ENCODE measurements around the gene TMEM50A. TPM values are rescaled to one million over a fixed set of nuclear protein-coding genes. Genes with fewer than 3 reads are reported as not detected.
"Not testable (repeated sequence)": the region's sequence is repeated elsewhere in the genome, so short reads cannot be mapped to it uniquely, and the experiment has no call there.

The TMEM50A gene
- total RNA-seq, result 100 to 1,000 TPM in 1 of 2 donors, 10 to 100 TPM in 1; 76.3 to 125 TPM

DNA sequence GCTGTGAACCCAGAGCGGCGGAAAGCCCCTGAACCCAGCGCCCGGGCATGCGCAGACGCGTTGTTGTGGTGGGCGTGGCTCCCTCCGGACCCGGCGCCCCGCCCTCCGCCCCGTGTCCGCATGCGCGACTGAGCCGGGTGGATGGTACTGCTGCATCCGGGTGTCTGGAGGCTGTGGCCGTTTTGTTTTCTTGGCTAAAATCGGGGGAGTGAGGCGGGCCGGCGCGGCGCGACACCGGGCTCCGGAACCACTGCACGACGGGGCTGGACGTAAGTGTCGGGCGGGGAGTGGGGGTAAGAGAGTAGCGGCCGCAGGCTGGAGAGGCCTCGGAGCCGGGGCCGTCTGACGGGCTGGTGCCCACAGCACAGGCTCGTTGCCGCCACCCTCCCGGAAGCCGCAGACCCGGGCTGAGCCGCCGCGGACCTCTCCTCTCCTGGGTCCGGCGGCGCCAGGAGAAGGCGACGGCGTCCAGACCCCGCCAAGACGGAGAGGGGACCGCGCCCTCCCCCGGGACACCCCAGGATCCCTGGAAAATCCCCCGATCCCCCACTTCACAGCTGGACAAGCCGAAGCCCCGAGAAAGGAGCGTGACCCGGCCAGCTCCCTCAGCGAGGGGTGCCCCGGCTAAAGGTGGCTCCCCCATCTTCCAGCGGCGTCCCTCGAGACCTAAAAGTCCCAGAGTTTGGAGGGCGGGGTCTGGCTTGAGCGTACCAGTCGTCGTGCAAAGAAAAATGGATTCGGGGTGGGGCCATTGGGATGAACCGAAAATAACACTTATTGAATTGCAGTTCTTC, at the start of gene TMEM50A:
TMEM50A (plus strand) TSS at position 147 of the 794 bp plus-strand sequence. CDS start 2,153 bp downstream, outside the sequence.
- Mint-ChIP-seq H3K27me3 (no peaks in the 10 kb centered on the region), H3K4me1 (peaks cover 12% of the 10 kb centered on the region), H3K36me3 (ENCODE audit: low read depth) (peaks cover 63% of the 10 kb centered on the region), H3K9me3 (no peaks in the 10 kb centered on the region), H3K4me3 (peak within 1 kb of the TSS; percentile 98), H3K27ac (peak within 1 kb of the TSS; percentile 96)
- ATAC-seq (replicated peaks), result peak; percentile 77

DNA sequence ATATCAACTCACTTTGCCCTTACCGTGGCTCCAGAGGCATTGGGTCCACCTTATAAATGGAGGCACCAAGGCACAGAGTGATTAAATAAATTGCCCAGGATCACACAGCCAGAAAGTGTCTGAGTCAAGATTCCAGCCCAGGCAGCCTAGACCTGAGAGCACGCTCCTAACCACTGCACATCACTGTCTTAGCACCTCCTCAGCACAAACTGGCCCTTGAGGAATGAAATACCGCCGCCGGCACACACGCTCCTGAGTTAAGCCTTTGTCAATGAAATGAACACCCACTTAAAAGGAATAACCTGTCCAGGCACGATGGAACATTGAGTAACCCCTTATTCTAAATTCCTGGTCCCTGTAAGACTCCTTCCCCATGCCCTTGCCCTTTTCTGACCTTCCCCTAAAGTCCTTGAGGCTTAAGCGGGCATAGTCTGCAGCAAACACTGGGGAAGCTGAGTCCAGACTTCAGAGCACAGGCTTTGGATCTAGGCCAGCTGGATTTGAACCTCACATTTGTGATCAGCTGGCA, 49.5 kb upstream of the TMEM50A start:
- not testable (repeated sequence) for H3K4me3 Mint-ChIP-seq; H3K4me1 Mint-ChIP-seq; H3K27me3 Mint-ChIP-seq; H3K27ac Mint-ChIP-seq; ATAC-seq (replicated peaks); H3K36me3 Mint-ChIP-seq (ENCODE audit: low read depth); H3K9me3 Mint-ChIP-seq

DNA sequence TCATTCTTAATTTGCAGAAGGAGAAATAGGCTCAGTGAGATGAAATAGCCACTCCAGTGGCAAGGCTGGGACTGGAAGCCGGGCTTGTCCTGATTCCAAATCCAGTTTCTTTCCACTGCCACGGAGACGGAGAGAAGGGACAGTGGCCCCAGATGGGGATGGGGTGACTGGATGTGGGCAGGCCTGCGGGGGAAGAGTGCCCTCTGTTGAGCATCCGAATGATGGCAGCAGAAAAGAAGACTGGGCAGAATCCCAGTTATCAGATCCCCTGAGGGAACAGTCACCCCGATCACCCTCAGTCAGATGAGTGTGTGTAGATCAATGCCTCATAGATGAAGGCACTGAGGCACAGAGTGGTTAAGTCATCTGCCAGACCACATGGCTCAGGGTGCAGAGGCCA, 48.1 kb upstream of the TMEM50A start:
- H3K9me3 Mint-ChIP-seq; H3K4me1 Mint-ChIP-seq; H3K27ac Mint-ChIP-seq; H3K27me3 Mint-ChIP-seq; H3K36me3 Mint-ChIP-seq (ENCODE audit: low read depth); H3K4me3 Mint-ChIP-seq: not testable (repeated sequence)
- ATAC-seq (replicated peaks), result peak; percentile 84

DNA sequence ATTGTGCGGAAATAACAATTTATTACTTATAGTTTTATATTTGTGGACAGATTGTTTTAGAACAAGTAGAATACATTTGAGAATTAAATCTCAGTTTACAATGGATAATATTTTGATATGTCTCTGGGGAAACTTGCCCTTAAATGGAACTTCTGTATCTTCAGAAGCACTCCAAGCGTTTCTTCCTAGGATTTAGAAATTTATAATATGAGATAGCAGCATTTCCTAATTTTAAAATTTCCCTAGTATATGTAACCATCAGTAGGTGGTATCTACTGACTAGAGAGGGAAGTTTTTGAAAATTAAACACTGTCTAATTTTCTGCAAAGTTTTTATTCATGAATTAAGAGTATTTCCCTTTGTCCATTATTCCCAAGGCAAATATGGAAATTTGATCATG, 44.7 kb upstream of the TMEM50A start:
- H3K9me3 Mint-ChIP-seq; H3K4me1 Mint-ChIP-seq; ATAC-seq (replicated peaks); H3K4me3 Mint-ChIP-seq; H3K36me3 Mint-ChIP-seq (ENCODE audit: low read depth); H3K27me3 Mint-ChIP-seq; H3K27ac Mint-ChIP-seq: not testable (repeated sequence)

DNA sequence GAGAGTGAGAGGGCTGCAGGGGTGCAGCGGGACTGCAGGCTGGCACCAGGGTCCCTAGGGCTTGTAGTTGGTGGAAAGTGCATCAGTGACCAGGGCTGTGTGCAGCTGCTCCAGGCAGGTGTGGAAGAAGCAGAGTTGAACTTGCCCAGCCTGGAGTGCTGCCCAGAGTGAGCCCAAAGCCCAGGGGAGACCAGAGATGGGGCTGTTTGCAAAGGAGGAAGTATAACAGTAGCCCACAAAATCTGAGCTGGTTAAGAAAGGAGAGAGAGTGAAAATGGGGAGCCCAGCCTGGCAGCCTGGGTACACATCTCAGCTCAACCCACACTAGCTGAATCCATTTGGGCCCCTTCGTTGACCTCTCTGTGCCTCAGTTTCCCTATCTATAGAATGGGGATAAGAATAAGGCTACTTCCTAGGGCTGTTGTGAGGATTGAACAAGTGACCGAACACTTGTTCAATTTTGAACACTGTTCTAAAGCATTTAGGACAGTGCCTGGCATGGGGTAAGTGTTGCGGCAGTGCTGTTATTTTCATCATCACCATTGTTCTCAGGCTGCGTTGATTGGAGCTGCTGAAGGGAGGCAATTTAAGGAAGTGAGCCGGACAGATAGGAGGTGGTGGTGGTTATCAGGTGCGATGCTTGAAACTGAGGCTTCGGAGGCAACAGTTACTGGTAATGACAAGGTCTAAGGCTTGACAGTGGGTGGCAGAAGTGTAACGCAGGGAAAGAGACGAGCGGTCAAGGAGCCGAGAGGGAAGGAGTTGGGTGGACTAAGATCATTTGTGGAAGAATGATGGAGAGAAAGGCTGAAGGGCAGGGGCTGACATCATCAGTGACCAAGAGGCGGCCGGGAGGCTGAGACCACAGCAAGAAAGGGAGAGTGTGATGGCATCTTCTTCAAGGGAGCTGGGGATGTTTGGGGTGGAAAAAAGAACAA, 43.0 kb upstream of the TMEM50A start:
- ATAC-seq (replicated peaks); H3K27me3 Mint-ChIP-seq; H3K9me3 Mint-ChIP-seq; H3K27ac Mint-ChIP-seq; H3K36me3 Mint-ChIP-seq (ENCODE audit: low read depth); H3K4me3 Mint-ChIP-seq; H3K4me1 Mint-ChIP-seq: not testable (repeated sequence)

DNA sequence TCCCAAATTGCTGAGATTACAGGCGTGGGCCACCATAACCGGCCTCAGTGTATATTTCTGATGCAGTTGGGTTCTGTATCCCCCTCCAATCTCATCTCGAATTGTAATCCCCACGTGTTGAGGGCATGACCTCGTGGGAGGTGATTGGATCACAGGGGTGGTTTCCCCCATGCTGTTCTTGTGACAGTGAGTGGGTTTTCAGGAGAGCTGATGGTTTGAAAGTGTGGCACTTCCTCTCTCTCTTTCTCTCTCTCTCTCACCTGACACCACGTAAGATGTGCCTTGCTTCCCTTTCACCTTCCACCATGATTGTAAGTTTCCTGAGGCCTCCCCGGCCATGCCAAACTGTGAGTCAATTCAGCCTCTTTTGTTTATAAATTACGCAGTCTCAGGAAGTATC, 41.6 kb upstream of the TMEM50A start:
- H3K27ac Mint-ChIP-seq; H3K27me3 Mint-ChIP-seq; H3K4me1 Mint-ChIP-seq; H3K9me3 Mint-ChIP-seq; H3K4me3 Mint-ChIP-seq; H3K36me3 Mint-ChIP-seq (ENCODE audit: low read depth): not testable (repeated sequence)
- peak; percentile 70 for ATAC-seq (replicated peaks)

DNA sequence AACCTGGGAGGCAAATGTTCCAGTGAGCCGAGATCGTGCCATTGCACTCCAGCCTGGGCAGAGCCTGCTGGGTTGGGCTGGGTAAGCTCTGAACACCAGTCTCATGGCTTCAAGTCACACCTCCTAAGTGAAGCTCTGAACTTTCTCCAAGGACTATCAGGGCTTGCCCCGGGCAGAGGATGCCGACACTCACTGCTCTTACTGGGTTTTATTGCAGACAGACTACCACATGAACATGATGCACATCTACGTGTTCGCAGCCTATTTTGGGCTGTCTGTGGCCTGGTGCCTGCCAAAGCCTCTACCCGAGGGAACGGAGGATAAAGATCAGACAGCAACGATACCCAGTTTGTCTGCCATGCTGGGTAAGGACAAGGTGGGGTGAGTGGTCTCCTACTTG, 37.4 kb upstream of the TMEM50A start:
- H3K4me1 Mint-ChIP-seq; H3K27me3 Mint-ChIP-seq; ATAC-seq (replicated peaks); H3K27ac Mint-ChIP-seq; H3K9me3 Mint-ChIP-seq; H3K36me3 Mint-ChIP-seq (ENCODE audit: low read depth); H3K4me3 Mint-ChIP-seq: not testable (repeated sequence)

DNA sequence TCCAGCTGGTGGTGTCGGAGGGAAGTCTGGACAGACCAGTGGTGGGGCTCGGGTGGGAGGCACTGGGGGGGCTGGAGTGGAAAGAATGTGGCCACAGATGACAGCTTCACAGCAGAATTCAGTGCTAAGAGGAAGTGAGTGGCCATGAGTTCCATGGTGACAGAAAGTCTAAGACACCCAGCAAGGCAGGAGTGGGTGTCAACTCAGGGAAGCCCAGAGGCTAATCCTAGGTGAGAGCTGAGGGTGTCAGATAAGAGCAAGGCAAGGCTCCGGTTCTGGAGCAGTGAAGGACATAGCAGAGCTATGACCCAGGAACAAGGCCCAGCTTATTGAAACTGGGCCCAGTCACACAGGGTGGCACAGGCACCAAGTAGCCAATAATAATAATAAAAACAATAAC, 35.8 kb upstream of the TMEM50A start:
- H3K27ac Mint-ChIP-seq; H3K27me3 Mint-ChIP-seq; ATAC-seq (replicated peaks); H3K4me1 Mint-ChIP-seq; H3K9me3 Mint-ChIP-seq; H3K4me3 Mint-ChIP-seq: not testable (repeated sequence)
- peaks cover 18% of the 10 kb centered on the region for H3K36me3 Mint-ChIP-seq (ENCODE audit: low read depth)

DNA sequence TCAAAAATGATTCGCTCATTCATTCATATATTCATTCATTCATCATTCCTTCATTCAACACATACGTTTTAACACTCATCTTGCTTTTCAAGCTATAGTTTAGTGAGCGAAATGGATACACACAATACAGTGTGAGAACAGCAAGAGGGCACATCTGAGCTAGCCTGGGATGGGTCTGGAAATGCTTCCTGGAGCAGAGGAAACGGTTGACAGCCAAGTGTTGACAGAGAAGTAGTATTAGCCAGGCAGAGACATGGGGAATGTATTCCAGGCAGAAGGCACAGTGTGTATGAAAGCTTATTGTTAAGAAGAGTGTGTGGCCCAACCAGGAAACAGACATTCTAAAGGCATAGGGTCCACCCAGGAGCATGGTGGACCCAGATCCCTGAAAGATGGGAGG, 33.2 kb upstream of the TMEM50A start:
- H3K9me3 Mint-ChIP-seq; H3K27ac Mint-ChIP-seq; H3K4me3 Mint-ChIP-seq; ATAC-seq (replicated peaks); H3K27me3 Mint-ChIP-seq; H3K4me1 Mint-ChIP-seq: not testable (repeated sequence)
- H3K36me3 Mint-ChIP-seq (ENCODE audit: low read depth), result peaks cover 18% of the 10 kb centered on the region

DNA sequence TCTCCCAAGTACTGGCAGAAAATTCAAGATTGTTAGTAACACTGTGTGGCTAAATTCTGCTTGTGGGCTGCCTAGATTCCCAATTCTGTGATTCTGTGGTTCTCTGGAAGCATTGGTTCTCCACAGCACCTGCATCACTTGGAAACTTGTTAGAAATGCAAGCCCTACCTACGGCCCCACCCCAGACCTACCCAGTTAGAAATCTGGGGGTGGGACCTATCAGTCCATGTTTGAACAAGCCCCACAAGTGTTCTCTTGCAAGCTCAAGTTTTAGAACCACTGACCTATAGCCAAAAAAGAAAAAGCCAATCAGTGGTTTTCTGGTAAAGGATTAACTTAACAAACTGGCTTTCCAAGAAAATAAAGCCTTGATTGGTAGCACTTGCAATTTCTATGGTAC, 30.0 kb upstream of the TMEM50A start:
- H3K9me3 Mint-ChIP-seq; ATAC-seq (replicated peaks); H3K27me3 Mint-ChIP-seq; H3K27ac Mint-ChIP-seq; H3K4me1 Mint-ChIP-seq; H3K4me3 Mint-ChIP-seq: not testable (repeated sequence)
- H3K36me3 Mint-ChIP-seq (ENCODE audit: low read depth), result peaks cover 35% of the 10 kb centered on the region

DNA sequence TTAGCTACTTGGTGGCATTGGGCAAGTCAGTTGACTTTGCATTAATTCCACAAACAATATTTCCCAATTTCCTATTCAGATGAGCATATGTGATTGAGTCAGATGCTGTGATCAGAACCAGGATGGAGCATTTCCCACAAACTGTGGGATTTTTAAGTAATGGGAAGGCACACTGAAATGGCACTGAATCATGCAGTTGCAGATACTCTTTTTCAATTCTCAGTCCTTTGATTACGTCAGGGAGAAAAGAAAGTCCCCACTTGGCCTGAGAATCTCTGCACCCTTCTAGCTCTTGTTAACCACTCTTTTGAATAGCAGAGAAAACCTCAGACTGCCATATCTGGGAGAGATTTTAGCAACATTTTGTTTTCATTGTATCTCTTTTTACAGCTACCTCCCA, 29.0 kb upstream of the TMEM50A start:
- not testable (repeated sequence) for H3K4me1 Mint-ChIP-seq, H3K4me3 Mint-ChIP-seq, H3K9me3 Mint-ChIP-seq, H3K27me3 Mint-ChIP-seq, H3K27ac Mint-ChIP-seq
- peaks cover 39% of the 10 kb centered on the region for H3K36me3 Mint-ChIP-seq (ENCODE audit: low read depth)
- ATAC-seq (replicated peaks), result peak; percentile 84

DNA sequence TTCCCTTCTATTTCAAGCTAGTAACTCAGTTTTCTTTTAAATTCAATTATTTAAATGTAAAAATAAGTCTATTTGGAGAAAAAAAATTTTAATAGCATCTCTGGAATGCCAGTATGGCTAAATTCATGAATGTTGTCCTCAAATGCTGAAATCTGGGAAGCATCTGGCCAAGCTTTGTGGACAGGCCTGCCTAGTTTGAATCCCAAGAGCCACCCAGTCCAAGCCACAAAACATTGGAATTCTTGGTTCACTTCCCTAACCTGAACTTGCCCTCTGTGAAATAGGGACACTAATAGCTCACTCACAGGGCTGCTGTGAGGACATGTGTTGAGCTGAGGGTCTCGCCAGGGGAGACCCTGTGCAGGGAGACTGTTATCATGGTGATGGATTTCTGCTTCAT, 28.6 kb upstream of the TMEM50A start:
- ATAC-seq (replicated peaks); H3K4me3 Mint-ChIP-seq; H3K27ac Mint-ChIP-seq; H3K4me1 Mint-ChIP-seq; H3K27me3 Mint-ChIP-seq; H3K9me3 Mint-ChIP-seq: not testable (repeated sequence)
- peaks cover 43% of the 10 kb centered on the region for H3K36me3 Mint-ChIP-seq (ENCODE audit: low read depth)

DNA sequence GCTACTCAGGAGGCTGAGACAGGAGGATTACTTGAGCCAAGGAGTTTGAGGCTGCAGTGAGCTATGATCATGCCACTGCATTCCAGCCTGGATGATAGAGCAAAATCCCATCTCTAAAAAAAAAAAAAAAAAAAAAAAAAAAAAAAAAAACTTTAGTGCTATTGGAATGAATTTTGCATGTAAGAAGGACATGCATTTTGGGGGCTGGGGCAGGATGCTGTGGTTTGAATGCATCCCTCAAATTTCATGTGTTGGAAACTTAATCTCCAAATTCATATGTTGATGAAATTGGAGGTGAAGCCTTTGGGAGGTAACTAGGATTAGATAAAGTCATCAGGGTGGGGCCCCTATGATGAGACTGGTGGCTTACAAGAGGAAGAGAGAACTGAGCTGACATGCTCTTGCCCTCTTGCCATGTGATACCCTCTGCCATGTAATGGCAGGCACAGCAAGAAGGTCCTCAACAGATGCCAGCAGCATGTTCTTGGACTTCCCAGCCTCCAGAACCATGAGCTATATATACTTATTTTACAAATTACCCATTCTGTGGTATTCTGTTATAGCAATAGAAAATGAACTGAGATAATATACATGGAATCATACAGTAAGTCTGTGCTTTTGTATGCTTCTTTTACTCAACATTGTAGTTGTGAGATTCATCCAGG, 25.2 kb upstream of the TMEM50A start:
- H3K27me3 Mint-ChIP-seq; H3K9me3 Mint-ChIP-seq; H3K4me1 Mint-ChIP-seq; H3K4me3 Mint-ChIP-seq; ATAC-seq (replicated peaks); H3K27ac Mint-ChIP-seq: not testable (repeated sequence)
- peaks cover 43% of the 10 kb centered on the region for H3K36me3 Mint-ChIP-seq (ENCODE audit: low read depth)

DNA sequence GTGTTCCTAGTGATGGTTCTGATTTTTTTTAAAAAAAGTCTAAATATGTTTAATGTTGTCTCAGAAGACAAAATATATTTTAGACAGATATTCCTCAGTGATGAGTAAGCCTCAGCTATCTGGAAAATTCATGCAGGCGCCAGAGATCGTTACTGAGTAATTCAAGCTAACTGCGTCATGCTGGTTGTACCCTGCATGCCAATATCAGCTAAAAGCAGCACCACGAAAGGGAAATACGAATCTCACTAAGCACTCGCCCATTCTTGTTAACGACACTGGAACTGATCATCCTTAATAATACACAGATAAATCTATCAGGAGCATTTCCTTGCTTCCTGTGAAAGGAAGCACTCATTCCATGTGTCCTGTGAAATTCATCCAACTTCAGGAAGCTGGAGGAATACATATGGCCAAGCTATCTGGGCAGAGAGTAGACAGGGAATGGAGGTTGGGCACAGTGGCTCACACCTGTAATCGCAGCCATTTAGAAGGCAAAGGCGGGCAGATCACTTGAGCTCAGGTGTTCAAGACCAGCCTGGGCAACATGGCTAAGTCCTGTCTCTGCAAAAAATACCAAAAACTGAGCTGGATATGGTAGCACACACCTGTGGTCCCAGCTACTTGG, 17.7 kb upstream of the TMEM50A start:
- H3K27ac Mint-ChIP-seq; H3K4me1 Mint-ChIP-seq; H3K9me3 Mint-ChIP-seq; ATAC-seq (replicated peaks); H3K27me3 Mint-ChIP-seq; H3K4me3 Mint-ChIP-seq: not testable (repeated sequence)
- peaks cover 34% of the 10 kb centered on the region for H3K36me3 Mint-ChIP-seq (ENCODE audit: low read depth)
